Left renal pelvis (tissue), 4 donors: ENCODE data around the gene TCEA3. TPM values are rescaled to one million over a fixed set of nuclear protein-coding genes. Genes with fewer than 3 reads are reported as not detected.

Source experiments
- DNase-seq, 4 donors: peaks; one replicate each; pipeline ENCODE4 v3.0.0-alpha.2; 2013; ENCODE audit warnings: low read depth in 4 of 4, low spot score in 3 of 4
- polyA plus RNA-seq, 4 donors: library from polyadenylated mRNA; unstranded; fragments of 120-200 nt; gene quantifications; one replicate each; pipeline ENCODE4 v1.2.1, GENCODE V29; 2013; ENCODE audit not compliant: insufficient read length in 4 of 4

Gene TCEA3
- polyA plus RNA-seq, 4 donors: 11.2 to 55.1 (median 38.5) TPM

- peak in 1 of 4 donors; percentile 12 for DNase-seq
Observed at GRCh38 chr1:23343221-23344110, 81.1 kb downstream of the TCEA3 start.

- no peak for DNase-seq
Observed at GRCh38 chr1:23341931-23342692, 82.4 kb downstream of the TCEA3 start.

DNA sequence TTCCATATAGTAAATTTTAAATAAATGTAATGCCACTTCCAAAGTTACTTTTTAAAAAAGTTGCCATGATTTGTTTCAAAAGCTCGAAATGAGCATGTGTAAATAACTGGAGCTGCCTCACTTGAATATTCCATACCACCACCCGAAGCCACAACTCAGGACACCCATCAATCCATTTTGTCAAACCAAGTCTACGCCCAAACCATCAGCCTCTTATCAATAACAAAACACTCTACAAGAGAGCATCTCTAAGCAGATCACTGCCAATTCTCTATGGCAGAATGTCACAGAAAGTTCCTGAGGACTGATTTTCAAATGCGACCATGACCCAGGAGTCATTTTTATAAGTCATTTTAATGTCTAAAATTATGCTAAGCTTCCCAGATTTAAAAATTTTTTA is 84.9 kb downstream of the TCEA3 start:
- DNase-seq: no peak

DNA sequence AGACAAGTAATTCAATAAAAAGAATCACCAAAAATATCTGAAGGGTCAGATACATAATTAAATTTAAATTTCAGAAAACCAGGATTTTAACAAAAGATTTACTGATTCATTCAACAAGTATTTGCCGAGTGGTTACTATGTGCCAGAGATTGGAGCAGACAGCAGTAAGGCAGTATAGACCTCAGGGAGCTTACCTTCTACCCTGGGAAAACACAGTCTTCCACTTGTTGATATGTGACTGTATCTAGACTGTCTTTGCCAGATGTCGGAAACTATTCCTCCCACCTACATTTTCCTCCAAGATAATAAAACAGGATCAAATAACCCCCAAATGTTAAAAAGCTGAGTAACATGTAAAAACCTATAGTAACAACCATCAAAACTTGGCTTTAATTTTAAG is 86.7 kb downstream of the TCEA3 start:
- no peak for DNase-seq

GRCh38 chr1:23331713-23332112 is 92.8 kb downstream of the TCEA3 start:
- DNase-seq: no peak

Other genes with a start within 250 kb of the TCEA3 start
- gene HTR1D, start 207.2 kb downstream of the TCEA3 start, polyA plus RNA-seq: under 1 TPM; 0.19 to 0.56 (median 0.40) TPM
- gene HNRNPR, start 80.5 kb downstream of the TCEA3 start, polyA plus RNA-seq: 100 to 1,000 TPM; 221 to 301 (median 249) TPM
- 10 to 100 TPM; 31.8 to 40.9 (median 37.4) TPM for gene ZNF436, start 54.9 kb downstream of the TCEA3 start, polyA plus RNA-seq
- gene ASAP3, start 59.4 kb upstream of the TCEA3 start, polyA plus RNA-seq: 10 to 100 TPM; 34.7 to 76.2 (median 39.9) TPM
- 1 to 10 TPM; 4.3 to 5.6 (median 4.9) TPM for gene E2F2, start 106.5 kb upstream of the TCEA3 start, polyA plus RNA-seq
- 100 to 1,000 TPM; 178 to 393 (median 283) TPM for gene ID3, start 134.8 kb upstream of the TCEA3 start, polyA plus RNA-seq